ENCODE data around the gene PBX3.

The PBX3 gene

DNA sequence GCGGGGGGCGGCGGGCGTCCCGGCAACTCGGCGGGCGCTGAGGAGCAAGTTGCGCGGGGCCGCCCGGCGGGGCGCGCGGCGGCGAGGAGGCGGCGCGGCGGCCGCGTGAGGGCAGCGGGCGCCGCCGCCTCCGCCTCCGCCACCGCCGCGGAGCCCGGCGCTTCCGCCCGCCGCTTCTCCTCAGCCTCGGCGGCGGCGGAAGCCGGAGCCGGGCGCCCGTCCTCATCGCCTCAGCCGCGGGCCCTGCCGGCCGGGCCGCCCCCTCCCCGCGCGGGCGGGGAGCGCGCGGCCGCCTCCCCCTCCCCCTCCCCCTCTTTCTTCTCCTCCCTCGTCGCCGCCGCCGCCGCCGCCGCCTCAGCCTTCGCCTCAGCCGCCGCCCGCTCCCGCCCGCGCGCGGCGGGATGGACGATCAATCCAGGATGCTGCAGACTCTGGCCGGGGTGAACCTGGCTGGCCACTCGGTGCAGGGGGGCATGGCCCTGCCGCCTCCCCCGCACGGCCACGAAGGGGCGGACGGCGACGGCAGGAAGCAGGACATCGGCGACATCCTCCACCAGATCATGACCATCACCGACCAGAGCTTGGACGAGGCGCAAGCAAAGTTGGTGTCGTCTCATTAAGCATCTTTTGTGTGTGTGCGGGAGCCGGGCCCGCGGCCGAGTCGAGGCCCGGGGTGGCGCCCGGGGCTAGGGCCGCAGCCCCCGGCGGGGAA, at the start of gene PBX3:
Gene PBX3, plus strand, starts transcription at position 321 of the 712 bp plus-strand sequence.
- peak; percentile 32 to 66 for DNase-seq

DNA sequence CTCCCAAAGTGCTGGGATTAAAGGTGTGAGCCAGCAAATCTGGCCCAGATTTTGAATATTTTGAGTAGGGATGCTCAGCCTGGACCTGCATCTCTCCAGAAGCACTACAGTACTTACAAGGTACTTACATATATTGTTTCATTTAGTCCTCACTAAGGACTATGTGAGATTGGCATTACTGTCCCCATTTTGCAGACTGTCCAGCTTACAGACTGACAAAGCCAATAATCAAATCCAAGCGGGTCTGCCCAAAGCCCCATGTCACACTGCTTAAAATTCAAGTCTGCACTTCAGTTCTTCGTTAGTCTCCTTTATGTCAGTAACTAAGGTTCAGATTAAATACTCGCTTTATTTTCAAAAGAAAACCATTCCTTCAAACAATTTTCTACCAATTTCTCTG, 47.3 kb upstream of the PBX3 start:
- DNase-seq: no peak

- no peak for DNase-seq
These were observed 46.4 kb upstream of the PBX3 start for GRCh38 chr9:125700791-125701190.

DNA sequence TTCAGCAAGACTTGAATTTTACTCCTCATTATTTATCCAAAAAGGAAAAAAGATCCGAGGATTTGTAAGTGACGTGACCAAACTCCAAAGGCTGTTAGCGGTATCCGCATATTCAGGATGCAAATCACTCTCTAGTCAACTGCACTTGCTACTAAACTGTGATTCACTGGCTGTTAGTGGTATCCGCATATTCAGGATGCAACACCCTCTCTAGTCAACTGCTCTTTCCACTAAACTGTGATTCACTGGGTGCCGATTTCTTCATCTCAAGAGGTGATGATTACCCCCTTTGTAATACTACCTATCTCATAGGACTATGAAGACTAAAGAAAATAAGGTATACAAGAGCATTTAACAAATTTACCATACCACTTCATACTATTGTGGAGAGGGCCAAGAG, 45.8 kb upstream of the PBX3 start:
- no peak for DNase-seq

DNA sequence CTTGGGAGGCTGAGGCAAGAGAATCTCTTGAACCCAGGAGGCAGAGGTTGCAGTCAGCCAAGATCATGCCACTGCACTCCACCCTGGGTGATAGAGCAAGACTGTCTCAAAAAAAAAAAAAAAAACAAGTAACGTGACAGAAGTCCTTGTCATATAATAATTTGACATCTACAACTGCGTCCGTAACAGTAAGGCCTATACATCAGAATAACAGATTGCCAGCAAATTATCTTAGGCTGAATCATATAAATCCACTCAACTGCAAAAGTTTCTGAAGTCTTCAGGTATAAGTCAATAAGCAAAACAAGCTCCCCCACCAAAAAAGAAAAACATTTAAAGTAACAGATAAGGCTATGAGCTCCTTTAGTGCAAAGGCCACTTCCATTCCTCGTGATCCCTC, 43.5 kb upstream of the PBX3 start:
- DNase-seq: no peak

DNA sequence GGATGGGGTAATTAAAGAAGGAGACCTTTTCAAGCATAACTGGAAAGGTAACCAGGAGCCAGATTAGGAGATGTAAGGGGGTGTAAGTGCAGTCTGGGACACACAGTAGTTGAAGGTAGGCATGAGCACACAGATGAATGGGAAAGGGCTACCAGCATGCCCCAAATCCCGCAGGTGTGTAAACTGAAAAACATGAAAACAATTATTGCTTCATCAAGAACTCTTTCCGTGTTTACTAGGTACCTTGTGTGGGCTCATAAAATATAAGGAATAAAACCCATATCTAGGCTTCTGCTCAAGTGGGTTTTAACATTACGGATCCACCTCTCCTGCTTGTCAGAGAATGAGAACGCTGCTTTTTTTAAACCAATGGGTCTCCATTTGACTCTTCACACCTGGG, 41.3 kb upstream of the PBX3 start:
- DNase-seq: no peak

DNA sequence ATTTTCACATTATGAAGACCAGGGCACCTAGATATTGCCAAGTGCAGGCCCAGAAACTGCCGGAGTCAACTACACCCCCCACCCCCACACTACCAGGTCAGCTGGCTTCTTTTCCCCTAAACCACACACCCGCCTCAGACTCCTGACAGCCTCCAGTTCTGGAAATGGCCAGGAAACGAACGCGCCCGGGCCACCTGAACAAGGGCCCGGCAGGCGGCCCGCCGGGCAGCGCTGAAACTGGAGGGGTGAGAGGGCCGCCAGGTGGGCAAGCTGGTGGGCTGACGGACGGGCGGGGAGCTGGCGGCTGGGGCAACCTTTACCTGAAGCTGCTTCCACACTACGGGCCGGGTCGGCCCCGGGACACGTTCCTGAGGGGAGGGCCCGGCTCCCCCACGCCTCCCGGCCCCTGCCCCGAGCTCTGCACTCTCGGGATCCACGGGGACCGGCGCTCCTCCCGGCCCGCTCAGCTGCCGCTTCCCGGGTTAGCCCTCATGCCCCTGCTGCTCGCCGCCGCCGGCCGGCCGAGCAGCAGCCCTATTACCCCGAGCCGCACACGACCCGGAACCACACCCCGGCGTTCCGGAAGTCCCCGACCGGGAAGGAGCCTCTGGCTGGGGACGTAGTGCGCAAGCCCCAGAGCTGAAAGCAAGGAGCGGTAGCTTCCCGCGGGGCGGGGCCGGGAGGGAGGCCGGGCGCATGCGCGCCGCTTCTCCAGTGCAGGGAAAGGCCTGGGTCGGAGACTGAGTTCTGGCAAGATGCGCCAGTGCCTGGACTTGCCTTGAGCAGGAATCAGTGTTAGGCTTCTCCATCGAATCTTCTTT, 40.3 kb upstream of the PBX3 start, which contains the start of gene MAPKAP1:
Gene MAPKAP1, minus strand, starts transcription at position 558 of the 821 bp plus-strand sequence. CDS start 34,634 bp downstream, outside the sequence.
- peak; percentile 89 to 96 for DNase-seq

DNA sequence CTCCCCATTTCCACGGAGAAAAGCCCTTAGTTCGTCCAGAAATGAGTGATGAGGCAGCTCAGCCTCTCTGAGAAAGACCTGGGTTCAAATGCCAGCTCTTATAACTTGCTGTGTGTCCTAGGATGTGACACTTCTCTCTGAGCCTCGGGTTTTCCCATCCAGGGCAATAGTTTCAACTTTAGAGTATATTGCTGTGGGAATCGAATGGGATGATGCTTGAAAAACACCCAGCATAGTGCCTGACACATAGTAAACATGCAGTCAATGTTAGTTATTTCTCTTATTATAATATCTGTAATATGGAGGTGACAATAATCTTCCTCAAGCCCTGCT, 39.7 kb upstream of the PBX3 start:
- DNase-seq: no peak

DNA sequence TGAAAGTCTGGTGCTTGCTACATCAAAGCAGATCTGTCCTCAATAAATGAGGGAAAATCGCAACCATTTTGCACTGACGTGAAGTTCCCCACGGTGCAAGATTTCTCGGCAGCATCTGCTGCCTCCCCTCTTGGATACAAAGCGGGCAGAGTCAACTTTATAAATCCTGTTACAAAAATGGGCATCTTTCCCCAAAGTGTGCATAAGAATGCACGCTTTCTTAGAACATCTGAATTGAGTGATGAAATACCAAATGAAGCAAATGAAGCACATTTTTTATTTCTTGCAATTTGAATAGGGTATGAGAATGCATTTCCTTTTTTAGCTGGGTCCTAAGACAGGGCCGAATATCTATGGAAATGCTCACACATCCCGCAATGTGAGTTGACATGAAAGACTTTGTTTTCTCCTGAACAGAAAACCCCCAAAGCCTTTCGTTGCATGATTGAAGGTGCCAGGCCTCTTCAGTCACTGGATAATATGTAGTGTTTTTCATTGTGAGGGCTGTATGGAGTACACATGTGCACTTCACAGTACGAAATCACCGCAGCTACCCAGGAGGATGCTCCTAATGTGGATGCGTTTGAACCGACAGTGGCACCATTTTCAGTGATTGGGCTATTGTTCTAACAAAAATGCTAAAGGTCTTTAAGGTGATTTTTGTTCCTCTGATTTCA, 20.6 kb upstream of the PBX3 start:
- no peak for DNase-seq

DNA sequence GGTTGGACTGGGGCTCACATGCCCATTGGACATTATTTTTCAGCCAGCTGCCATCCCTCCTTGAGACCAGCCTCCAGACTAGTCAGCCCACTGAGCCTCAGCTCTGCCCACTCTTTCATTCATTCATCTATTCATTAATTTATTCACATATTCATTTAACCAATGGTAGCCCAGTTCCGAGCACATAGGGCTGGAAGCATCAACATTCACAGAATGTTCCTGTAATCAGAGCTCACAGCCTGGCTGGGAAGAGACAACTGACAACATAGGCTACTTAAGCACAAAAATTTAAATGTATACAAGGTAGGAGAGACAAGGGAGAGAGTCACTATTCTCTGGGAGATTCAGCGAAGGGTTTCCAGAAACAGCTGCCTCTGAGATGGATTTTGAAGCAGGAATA, 17.0 kb upstream of the PBX3 start:
- DNase-seq: no peak

GRCh38 chr9:125732562-125732961, 14.6 kb upstream of the PBX3 start:
- no peak for DNase-seq

DNA sequence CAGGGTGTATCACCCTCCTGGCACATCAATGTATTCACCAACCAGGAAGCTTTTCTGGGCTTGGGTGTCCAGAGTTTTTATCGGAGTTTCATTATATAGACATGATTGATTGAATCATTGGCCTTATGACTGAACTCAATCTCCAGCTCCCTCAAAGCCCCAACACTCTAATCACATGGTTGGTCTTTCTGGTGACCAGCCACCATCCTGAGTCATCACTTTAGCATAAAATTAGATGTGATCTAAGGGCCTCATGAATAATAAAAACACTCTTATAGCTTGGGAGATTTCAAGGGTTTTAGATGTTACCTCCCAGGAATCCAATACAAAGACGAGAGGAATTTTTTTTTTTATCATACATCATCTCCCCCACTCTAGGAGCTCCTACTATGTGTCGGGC, 7.7 kb upstream of the PBX3 start:
- DNase-seq: no peak

DNA sequence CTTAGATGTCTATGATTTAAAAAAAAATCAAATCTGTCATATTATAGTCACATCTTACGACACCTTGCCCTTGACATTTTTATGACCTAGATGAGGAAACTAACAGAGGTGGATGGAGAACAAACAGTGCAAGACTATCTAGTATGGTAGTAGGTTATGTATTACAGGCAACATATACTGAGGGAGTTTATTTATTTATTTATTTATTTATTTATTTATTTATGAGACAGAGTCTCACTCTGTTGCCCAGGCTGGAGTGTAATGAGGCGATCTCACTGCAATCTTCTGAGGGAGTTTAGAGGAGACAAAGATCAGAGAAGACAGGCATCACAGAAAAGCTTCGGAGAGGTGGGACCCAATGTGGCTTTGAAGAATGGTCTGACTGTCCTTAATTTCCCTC, 4.5 kb upstream of the PBX3 start:
- DNase-seq: no peak

DNA sequence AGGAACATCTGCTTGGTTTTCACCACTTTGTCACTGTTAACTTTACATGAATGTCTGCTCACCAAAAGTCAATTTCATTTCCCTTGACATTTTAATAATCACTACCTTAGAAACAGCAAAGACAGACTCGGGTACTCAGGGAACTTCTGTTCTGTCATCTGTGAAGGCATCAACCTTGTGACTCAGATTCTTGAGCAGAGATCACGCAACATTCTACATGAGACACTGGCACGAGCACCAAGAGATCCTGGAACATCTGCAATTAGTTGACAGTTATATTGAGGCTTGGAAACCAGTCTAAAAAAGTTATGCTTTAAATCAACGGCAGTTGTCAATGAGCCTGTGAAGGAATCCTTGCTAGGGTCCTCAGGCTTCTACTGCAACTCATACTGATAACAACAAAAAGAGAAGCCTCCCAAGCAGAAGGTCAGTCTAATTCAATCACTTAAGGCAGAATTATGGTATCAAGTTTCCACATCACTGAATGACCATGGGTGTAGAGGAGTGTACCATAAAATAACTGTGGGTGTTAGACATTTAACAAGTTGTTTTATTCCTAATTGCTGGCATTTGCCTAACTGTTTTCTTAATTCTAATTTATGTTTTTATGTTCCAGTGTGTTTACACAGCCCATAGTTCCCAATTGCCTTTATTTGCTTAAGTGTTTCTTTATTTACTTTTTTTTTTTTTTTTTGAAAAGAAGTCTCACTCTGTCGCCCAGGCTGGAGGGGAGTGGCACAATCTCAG, 3.3 kb upstream of the PBX3 start:
- DNase-seq: no peak

DNA sequence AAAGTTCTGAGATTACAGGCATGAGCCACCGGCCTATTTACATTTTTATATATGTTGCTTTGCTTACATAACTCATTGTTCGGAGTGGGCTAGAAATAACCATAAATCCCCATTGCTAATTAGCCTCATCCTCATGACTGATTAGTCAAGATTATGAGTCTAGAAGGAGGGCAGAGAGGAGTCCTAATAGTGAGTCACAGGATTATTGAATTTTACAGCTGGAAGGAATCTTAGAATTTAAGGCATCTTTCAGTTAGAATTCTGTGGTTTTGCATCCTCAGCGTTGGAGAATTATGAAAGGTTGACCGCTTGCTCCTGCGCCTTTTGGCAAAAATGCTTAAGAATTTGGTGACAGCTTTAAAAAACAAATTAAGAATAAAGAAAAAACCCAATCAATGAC, 2.6 kb upstream of the PBX3 start:
- no peak for DNase-seq

- no peak for DNase-seq
These were observed 2.2 kb upstream of the PBX3 start for GRCh38 chr9:125745018-125745417.

DNA sequence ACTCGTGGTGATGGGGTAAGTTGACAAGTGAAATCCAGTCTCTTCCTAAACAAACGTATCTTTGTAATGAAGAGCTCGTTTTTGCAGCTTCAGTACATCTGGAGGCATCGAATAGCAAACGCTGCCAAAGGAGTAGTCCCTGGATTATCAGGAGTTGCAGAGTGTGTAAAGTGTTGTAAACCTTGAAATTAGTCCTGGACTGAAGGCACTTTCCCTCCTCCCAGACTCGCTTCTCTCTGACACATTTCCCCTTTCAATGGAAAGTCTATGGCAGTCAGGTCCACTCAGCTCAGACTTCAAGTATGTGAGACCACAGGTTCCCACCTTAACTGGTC, 1.5 kb upstream of the PBX3 start:
- no peak for DNase-seq

DNA sequence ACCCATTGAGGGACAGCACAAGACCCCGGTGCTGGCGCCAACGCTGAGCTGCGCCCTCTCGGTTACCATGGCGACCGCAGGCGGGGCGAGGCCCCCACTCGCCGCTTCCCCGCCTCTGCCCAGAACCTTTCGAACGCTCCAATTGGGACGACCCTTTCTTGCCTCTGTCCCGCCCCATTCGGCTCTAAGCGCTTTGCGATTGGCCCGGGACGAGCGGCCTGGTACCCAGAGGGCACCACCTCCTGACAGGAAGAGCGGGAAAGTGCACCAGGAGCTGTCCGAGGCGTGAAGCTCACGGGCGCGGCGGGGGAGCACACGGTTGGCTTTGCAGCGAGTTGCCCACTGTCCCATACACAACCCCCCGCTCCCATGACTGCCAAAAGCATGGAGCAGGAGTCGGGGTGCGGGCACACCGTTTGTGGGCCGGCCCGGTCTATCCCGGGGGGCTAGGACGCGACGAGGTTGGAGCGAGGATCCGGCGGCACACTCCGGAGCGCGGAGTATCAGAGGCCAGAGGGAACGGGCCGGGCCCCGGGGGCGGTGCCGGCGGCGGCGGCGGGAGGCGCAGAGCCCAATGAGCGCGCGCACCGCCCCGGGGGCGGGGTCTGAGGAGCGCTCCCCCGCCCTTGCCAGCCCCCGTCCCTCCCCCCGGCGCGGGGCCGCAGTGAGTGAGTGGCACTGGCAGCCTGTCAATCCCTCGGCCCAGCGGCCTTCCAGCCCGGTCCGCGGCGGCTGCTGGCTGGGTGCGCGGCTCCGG, 978 bp upstream of the PBX3 start:
- peak; percentile 97 to 98 for DNase-seq

GRCh38 chr9:125746774-125747052, 460 bp upstream of the PBX3 start:
- no peak for DNase-seq

DNA sequence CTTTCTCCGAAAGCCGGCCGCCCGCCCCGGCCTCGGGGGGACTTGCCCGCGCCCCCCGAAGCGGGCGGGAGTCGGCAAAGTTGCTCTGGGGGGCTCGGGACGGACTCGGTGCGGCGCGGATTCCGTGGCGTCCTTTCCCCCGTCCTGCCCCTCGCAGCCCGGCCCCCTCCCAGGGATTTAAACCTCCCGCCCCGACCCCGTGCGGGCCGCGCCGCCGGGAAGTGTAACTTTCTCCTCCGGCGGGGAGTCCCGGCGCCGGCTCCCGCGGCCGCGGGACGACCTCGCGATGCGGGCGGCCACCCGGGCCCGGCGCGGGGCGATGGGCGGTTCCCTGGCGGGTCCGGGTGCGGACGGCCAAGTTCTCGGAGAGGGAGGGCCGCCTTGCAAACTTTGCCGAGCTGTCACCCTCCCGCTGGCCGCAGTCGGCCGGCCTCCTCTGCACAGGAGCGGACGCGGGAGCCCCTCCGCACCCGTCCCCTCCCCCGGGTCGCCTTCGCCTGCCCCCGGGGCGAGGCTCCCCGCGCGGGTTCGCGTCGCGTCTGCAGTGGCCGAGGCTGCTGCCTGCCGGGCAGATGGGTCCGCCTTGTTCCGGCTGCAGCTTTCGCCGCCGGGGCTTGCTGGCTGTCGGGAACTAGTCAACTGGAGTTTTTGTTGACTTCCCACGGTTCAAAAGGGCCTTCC, 732 bp downstream of the PBX3 start:
- no peak for DNase-seq

DNA sequence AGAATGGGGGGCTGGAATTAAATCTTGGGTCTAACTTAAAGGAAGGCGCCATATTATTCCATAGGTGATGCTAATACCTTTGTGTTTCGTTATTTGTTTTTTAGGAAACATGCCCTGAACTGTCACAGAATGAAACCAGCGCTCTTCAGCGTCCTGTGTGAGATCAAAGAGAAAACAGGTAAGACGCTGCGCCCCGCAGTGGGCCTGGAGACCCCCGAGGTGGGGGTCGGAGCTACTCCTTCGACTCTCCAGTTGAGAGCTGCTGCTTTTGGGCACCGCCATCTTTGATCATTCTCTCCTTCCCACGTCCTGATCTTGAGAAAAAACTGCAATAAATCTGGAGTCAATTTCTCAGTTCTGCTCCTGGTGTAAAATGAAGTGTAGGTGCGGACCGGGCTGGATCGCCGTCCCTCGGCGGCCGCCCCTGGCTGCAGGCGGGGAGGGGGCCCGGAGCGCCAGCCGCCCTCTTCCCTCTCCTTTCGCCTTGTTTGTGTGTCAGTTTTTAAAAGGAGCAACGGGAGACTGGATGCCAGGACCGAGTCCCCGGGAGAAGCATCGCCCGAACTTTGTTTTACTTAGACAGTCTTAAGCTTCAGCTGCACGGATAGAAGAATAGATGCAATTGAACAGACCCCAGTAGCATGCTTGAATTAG, 1.4 kb downstream of the PBX3 start:
- DNase-seq: no peak

Data from SHP77 (cell line).